HG02885 (cell line): ENCODE results near the gene HSPA12B.

Experiments used
- ATAC-seq: cut with Tn5 transposase; IDR thresholded peaks from one replicate; pipeline ENCODE4 v1.9.1; 2021; ENCODE audit warnings: mild to moderate bottlenecking; ENCODE audit not compliant: unreplicated experiment, poor library complexity

The HSPA12B gene

DNA sequence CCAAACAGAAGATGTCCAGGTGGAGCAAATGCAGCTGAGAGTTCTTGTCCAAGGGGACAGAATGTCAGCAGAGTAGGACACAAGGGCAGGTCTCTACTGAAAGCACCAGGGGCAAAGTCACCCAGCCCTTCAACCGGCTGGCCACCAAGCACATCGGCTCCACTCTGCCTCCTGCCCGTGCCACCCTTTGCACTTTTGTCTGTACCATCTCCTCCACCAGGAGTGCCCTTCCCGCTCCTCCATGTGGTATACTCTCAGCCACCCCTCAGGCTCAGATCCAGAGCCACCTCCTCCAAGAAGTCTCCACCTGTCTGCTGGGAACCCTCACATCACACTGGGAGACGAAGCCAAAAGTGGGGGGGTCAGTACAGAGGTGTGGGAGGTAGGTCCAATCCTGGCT lies 4.1 kb upstream of the HSPA12B start:
- no peak for ATAC-seq

DNA sequence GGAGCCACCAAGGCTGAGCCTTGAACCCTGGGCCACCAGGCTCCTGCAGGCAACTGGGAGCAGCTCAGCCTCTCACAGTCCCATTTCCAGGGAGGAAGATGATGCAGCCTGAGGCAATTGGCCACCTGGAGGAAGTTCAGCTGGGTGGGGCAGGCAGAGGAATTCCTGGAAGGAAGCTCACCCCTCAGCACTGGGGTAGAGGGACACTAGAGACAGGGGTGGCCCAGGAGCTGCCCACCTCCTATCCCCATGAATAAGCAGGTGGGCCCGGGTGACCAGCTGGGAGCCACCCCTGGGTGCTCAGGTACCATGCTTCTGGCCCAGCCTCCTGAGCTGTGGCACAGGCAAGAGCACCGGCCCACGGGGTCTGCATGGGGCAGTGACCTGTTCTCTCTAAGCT lies 3.6 kb upstream of the HSPA12B start:
- ATAC-seq, result no peak

GRCh38 chr20:3729378-3729777 lies 3.1 kb upstream of the HSPA12B start:
- ATAC-seq, result no peak

GRCh38 chr20:3729811-3730540 lies 2.5 kb upstream of the HSPA12B start:
- ATAC-seq, result no peak

- no peak for ATAC-seq
These were observed 1.4 kb upstream of the HSPA12B start for GRCh38 chr20:3730803-3731672.

DNA sequence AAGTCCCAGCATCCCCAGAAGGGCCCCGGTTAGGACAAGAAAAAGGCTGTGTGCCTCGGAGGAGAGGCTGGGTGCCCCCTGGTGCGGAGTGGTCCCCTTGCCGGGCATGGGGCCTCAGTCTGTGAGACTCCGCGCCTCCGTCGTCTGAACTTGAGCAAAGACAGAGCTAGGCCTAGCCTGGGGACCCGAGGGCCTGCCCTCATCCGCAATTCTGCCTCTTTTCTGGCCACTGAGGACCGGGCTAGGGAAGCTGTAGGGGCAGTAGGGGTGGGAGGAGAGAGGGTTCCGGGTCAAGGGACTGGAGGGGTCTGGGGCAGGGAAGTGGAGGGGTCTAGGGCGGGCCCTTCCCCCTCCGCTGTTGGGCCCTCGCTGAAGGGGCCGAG lies 550 bp upstream of the HSPA12B start:
- no peak for ATAC-seq

- ATAC-seq, result no peak
These were observed 872 bp downstream of the HSPA12B start for GRCh38 chr20:3733119-3733995.

DNA sequence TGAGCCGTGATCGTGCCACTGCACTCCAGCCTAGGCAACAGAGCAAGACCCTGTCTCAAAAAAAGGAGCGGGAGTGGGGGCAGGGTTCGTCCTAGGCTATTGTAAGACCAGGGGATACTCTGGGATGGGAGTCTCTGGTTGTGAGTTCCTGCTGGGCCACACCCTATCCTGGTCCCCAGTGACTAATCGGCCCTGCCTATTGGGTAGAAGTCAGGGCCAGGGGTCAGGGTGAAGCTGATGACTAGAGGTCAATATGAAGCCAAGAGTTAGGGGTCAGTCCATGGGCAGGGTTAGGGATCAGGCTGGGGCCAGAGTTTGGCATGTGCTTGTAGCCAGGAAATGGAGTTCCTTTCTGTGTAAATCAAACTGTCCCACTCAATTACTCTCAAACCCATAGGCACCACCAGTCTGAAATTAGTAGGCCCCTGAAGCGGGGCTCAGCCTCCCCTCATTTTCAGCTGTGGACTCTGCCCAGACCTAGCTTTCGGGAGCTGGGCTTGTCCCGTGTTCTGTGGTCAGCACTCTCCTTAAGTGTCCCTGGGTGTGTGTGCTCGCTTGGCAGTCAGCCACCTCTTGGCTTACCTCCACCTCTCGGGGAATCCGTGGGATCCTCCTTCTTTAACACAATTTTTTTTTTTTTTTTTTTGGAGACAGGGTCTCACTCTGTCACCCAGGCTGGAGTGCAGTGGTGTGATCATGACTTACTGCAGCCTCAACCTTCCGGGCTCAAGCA lies 1.8 kb downstream of the HSPA12B start:
- ATAC-seq, result no peak

- ATAC-seq, result no peak
These were observed 3.3 kb downstream of the HSPA12B start for GRCh38 chr20:3735768-3736167.

DNA sequence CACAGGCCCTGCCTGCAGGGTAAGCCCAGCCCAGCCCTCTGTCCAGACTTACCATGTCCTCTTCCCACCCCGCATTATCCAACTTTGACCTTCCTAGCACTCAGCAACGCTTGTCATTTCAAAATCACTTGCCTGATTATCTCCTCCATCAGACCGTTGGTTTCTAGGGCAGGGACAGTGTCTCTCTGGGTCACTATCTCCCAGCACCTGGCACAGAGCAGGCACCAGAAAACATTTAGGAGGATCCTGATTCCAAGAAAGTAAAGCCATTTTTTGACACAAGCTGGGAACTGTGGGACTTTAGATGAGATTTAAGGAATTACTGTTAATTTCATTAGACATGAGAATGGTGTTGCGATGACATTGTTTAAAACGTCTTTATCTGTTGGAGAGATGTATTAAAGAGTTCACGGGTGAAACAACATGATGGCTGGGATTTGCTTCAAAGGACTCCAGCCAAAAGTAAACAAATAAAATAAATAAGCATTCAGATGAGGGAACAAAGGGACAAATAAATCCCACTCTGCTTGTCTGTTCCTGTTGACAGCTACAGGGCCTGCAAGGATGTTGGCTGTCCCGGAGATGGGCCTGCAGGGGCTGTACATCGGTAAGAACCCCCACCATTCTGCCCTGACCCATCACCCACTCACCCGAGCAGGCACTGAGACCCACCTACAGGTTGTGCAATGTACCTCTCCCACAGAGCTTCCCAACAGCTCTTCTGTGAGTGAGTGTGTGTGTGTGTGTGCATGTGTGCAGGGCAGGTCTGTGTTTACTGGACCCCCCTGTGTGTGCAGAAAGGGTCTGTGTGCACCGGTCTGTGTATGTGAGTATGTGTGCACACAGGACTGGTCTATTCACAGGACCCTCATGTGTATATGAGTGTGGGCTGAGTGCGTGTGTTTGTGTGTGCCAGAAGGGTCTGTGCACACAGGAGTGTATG lies 5.9 kb downstream of the HSPA12B start:
- no peak for ATAC-seq

GRCh38 chr20:3739054-3739925 lies 6.8 kb downstream of the HSPA12B start:
- no peak for ATAC-seq

GRCh38 chr20:3739926-3740451 lies 7.5 kb downstream of the HSPA12B start:
- ATAC-seq, result no peak

DNA sequence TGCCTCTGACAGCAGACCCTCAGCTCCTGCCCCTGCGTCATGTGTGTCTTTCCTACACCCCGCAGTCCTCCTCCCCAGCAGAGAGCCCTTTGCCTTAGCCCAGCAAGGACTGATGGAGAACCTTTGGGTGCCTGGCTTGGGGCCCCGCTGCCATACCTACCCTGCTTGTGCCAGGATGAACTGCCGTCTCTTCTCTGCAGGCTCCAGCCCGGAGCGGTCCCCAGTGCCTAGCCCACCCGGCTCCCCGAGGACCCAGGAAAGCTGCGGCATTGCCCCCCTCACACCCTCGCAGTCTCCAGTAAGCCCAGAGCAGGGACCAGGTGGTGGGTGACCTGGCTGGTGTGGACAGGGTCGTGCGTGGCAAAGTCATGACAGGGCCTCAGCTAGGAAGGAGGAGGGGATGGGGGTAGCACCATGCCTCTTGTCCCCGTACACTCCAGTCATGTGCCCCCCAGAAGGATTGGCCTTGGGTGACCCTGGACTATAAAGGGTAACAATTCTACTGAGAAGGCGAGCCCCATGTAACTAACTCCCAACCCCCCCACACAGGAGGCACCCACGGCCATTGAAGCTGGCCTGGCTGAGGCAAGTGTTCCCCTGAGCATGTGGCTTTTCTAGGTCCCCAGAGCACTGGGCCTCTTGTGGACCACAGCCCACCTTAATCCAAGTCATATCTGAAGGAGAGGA lies 8.3 kb downstream of the HSPA12B start:
- ATAC-seq, result no peak

GRCh38 chr20:3741836-3742458 lies 9.5 kb downstream of the HSPA12B start:
- no peak for ATAC-seq

DNA sequence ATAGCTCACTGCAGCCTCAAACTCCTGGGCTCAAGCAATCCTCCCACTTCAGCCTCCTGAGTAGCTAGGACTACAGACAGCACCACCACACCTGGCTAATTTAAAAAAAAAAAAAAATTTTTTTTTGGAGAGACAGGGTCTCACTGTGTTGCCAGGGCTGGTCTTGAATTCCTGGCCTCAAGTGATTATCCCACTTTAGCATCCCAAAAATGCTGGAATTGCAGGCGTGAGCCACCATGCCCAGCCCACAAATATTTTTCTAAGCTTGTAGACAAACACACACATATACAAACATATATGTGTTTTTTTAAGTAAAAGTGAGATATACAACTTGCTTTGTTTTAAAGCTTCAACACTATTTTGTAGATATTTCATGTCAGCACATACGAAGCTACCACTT lies 10.8 kb downstream of the HSPA12B start:
- ATAC-seq, result no peak

- ATAC-seq, result no peak
These were observed 11.6 kb downstream of the HSPA12B start for GRCh38 chr20:3744037-3744436.
